Breast epithelium (tissue), 4 donors: Measurements from ENCODE around the gene GNAI2. TPM values are rescaled to one million over a fixed set of nuclear protein-coding genes. Genes with fewer than 3 reads are reported as not detected.

Experiments
- DNase-seq, 2 donors: peaks; one replicate each; pipeline ENCODE4 v3.0.0-alpha.2; 2019; ENCODE audit warnings: low spot score in 2 of 2
- H3K27ac ChIP-seq, 2 donors: fragments of 200-600 bp; sonication (generic) in 1 of 2; one replicate each; pipeline ENCODE4 v1.5.1; 2016 to 2019; ENCODE audit warnings: mild to moderate bottlenecking in 1 of 2
- H3K27me3 ChIP-seq, 2 donors: fragments of 200-600 bp; sonication (generic) in 1 of 2; one replicate each; pipeline versions ENCODE4 v1.5.1 to v1.6.0; 2017 to 2019; ENCODE audit warnings: control low read depth in 1 of 2, mild to moderate bottlenecking in 1 of 2
- H3K36me3 ChIP-seq: fragments of 200-600 bp; one replicate; pipeline ENCODE4 v1.5.1; 2019
- H3K4me1 ChIP-seq, 2 donors: fragments of 200-600 bp; sonication (generic); one replicate each; pipeline ENCODE4 v1.5.1; 2016 to 2019; ENCODE audit warnings: control low read depth in 1 of 2
- H3K4me3 ChIP-seq, 3 donors: fragments of 200-600 bp; sonication (generic); 1 replicate in 2 of 3; 2 replicates in 1 of 3; pipeline ENCODE4 v1.5.1; 2016 to 2019; ENCODE audit warnings: mild to moderate bottlenecking in 3 of 3, moderate library complexity in 2 of 3
- H3K9me3 ChIP-seq, 2 donors: fragments of 200-600 bp; sonication (generic) in 1 of 2; one replicate each; pipeline ENCODE4 v1.5.1; 2016 to 2019; ENCODE audit warnings: control low read depth in 1 of 2
- POLR2A ChIP-seq: fragments of 450-650 bp; IDR thresholded peaks from one replicate; pipeline ENCODE4 v1.6.1; 2016; ENCODE audit warnings: antibody characterized with exemption, mild to moderate bottlenecking, moderate library complexity
- POLR2AphosphoS5 ChIP-seq, 3 donors: sonication (generic); formaldehyde crosslinking; IDR thresholded peaks; one replicate each; pipeline ENCODE4 v1.6.1; 2017; ENCODE audit warnings: antibody characterized with exemption in 3 of 3
- intact Hi-C: fragments of 100-400 bp; cut with DNase I; formaldehyde crosslinking; loops from one replicate; pipeline ENCODE4 v1.15.1; 2023; ENCODE audit warnings: low total_unique reads
- total RNA-seq, 3 donors: library from RNA; depleted of rRNA; stranded (reverse); fragments of >200 nt; gene quantifications; one replicate each; pipeline ENCODE4 v1.1.0, GENCODE V29; 2016
- TF ChIP-seq, protein P1 (sequence below), 3 donors: fragments of 450-650 bp; IDR thresholded peaks; one replicate each; pipeline ENCODE4 v1.5.1; 2016 to 2017; ENCODE audit warnings: antibody characterized with exemption in 3 of 3, mild to moderate bottlenecking in 3 of 3, moderate library complexity in 3 of 3

GNAI2 gene
- total RNA-seq, 3 donors from 2014 or later: 95.3 to 232 (median 162) TPM

GRCh38 chr3:50292159-50293078 is 56.4 kb downstream of the GNAI2 start, which contains the start of gene IFRD2:
Gene IFRD2, minus strand, starts transcription at chr3:50292429. Its CDS starts 155 bp downstream, at chr3:50292274.
- Histone ChIP-seq H3K9me3 (no peaks in the 10 kb centered on the region), H3K4me3 (peak within 1 kb of the TSS; percentile 96 to 99 (median 98)), H3K36me3 (no peaks in the 10 kb centered on the region), H3K27ac (peak within 1 kb of the TSS; percentile 92 to 96), H3K27me3 (no peaks in the 10 kb centered on the region), H3K4me1 (peaks cover 5% of the 10 kb centered on the region in 2 donors)
- TF ChIP-seq, protein P1, sequence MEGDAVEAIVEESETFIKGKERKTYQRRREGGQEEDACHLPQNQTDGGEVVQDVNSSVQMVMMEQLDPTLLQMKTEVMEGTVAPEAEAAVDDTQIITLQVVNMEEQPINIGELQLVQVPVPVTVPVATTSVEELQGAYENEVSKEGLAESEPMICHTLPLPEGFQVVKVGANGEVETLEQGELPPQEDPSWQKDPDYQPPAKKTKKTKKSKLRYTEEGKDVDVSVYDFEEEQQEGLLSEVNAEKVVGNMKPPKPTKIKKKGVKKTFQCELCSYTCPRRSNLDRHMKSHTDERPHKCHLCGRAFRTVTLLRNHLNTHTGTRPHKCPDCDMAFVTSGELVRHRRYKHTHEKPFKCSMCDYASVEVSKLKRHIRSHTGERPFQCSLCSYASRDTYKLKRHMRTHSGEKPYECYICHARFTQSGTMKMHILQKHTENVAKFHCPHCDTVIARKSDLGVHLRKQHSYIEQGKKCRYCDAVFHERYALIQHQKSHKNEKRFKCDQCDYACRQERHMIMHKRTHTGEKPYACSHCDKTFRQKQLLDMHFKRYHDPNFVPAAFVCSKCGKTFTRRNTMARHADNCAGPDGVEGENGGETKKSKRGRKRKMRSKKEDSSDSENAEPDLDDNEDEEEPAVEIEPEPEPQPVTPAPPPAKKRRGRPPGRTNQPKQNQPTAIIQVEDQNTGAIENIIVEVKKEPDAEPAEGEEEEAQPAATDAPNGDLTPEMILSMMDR (IDR thresholded peaks at IDR 0.05): no peak
- TF ChIP-seq POLR2A (peak; percentile 53), POLR2AphosphoS5 (IDR thresholded peaks at IDR 0.05) (peak; percentile 66 to 94 (median 90))
- intact Hi-C loops: no loop called here
- peak; percentile 96 to 97 for DNase-seq

DNA sequence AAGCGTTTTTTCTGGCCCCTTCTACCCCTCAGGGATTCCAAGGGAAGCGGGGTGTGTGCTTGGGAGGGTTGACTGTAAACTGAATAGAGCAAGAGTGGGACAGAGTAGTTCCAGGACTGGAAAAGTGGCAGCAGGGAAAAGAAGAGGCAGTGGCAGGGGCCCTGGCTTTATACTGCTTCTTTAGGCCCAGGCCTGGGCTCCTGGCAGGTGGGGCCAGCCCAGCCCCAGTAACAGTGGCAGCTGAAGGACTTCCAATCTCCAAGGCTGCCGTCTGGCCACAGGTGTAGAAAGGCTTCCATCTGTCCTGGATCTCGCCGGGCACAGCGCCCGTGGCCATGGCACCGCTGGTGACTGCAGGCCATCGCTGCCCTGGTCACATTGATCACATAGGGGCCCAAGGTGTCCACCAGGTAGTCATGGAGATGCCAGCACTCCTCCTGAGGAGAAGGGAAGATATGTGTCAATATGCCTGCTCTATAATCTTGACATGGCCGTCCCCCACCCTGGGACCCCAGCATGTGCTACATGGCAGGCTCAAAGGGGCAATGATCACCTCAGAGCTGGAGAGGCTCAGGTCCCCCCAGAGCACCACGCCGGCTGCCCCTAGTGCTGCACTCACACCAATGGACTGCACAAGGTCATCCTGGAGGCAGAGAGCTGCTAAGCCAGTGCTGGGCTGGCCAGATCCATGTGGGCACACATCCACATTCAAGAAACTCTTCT is 57.2 kb downstream of the GNAI2 start:
- Histone ChIP-seq H3K36me3 (no peaks in the 10 kb centered on the region), H3K4me3 (peak overlapping the region in 2 of 3 donors; percentile 96 to 98), H3K9me3 (no peaks in the 10 kb centered on the region), H3K27me3 (no peaks in the 10 kb centered on the region), H3K4me1 (peaks cover 5 to 11% of the 10 kb centered on the region in 2 donors), H3K27ac (peak overlapping the region; percentile 92 to 96)
- TF ChIP-seq POLR2A: no peak
- TF ChIP-seq POLR2AphosphoS5 (IDR thresholded peaks at IDR 0.05): no peak
- TF ChIP-seq, protein P1 (IDR thresholded peaks at IDR 0.05): no peak
- intact Hi-C loops: no loop called here
- DNase-seq: no peak

DNA sequence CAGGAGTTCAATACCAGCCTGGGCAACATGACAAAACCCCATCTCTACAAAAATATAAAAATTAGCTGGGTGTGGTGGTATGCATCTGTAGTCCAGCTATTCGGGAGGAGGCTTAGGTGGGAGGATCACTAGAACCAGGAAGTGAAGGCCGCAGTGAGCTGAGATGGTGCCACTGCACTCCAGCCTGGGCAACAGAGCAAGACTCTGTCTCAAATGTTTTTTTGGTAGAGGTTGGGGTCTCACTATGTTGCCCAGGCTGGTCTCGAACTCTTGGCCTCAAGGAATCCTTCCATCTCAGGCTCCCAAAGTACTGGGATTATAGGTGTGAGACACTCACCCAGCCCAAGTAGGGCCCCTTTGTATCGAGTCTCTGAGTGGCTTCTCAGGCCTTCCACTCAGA is 58.1 kb downstream of the GNAI2 start:
- no peak overlapping the region for H3K27ac ChIP-seq
- DNase-seq: no peak
- H3K4me3 ChIP-seq: no peak overlapping the region
- TF ChIP-seq POLR2A (no peak), POLR2AphosphoS5 (IDR thresholded peaks at IDR 0.05) (no peak)
- TF ChIP-seq, protein P1 (IDR thresholded peaks at IDR 0.05): no peak
- H3K4me1 ChIP-seq: peaks cover 5 to 16% of the 10 kb centered on the region in 2 donors
- H3K9me3 ChIP-seq: no peaks in the 10 kb centered on the region
- H3K27me3 ChIP-seq: no peaks in the 10 kb centered on the region
- intact Hi-C loops: no loop called here
- no peaks in the 10 kb centered on the region for H3K36me3 ChIP-seq

- intact Hi-C loops: loop anchor here (5.0 kb wide), 2 partner anchors 862 to 1043 kb away; no protein-coding TSS in a partner anchor
- Histone ChIP-seq H3K4me1 (peaks cover 5 to 16% of the 10 kb centered on the region in 2 donors), H3K36me3 (no peaks in the 10 kb centered on the region), H3K9me3 (no peaks in the 10 kb centered on the region), H3K27me3 (no peaks in the 10 kb centered on the region), H3K27ac (no peak overlapping the region), H3K4me3 (no peak overlapping the region)
- DNase-seq: no peak
- TF ChIP-seq POLR2A: no peak
- TF ChIP-seq, protein P1 (IDR thresholded peaks at IDR 0.05): no peak
- TF ChIP-seq POLR2AphosphoS5 (IDR thresholded peaks at IDR 0.05): no peak
These were observed 58.7 kb downstream of the GNAI2 start for GRCh38 chr3:50294492-50295403.
